G401 (cell line): ENCODE data around the gene PRR20A. TPM values are rescaled to one million over a fixed set of nuclear protein-coding genes. Genes with fewer than 3 reads are reported as not detected.
"Not testable (repeated sequence)": the region's sequence is repeated elsewhere in the genome, so short reads cannot be mapped to it uniquely, and the experiment has no call there.

ENCODE experiments used
- DNase-seq: peaks from one replicate; pipeline ENCODE4 v3.0.0-alpha.2; 2015; ENCODE audit warnings: low spot score
- in situ Hi-C: cut with HindIII; loops from 2 replicates; pipeline ENCODE4 v1.10.0; 2016; ENCODE audit warnings: low sequenced_read_pairs, mixed read lengths
- total RNA-seq: library from RNA; depleted of rRNA; stranded (reverse); fragments of >200 nt; shearing (Covaris generic); gene quantifications from 2 replicates; pipeline ENCODE4 v1.2.3, GENCODE V29; 2014; rRNA removed

PRR20A gene
- total RNA-seq, result not detected in 2 replicates

- DNase-seq, in situ Hi-C loops: not testable (repeated sequence)
Measured at GRCh38 chr13:57140235-57140968, at the start of gene PRR20A. Gene PRR20A, plus strand, starts transcription at chr13:57140918. Its CDS starts 387 bp downstream, at chr13:57141305.

- DNase-seq, result no peak
- in situ Hi-C loops, result no loop called here
Measured at GRCh38 chr13:57114945-57115344, 25.8 kb upstream of the PRR20A start.

GRCh38 chr13:57123681-57124080 lies 17.0 kb upstream of the PRR20A start:
- DNase-seq, result peak; percentile 74
- in situ Hi-C loops, result no loop called here

GRCh38 chr13:57128909-57129308 lies 11.8 kb upstream of the PRR20A start:
- in situ Hi-C loops, result no loop called here
- no peak for DNase-seq

- in situ Hi-C loops, result no loop called here
Measured at GRCh38 chr13:57136093-57136492, 4.6 kb upstream of the PRR20A start.

GRCh38 chr13:57137585-57137984 lies 3.1 kb upstream of the PRR20A start:
- no peak for DNase-seq
- in situ Hi-C loops, result no loop called here

More at GRCh38 chr13:57136093-57136492, 4.6 kb upstream of the PRR20A start:
- no peak for DNase-seq

GRCh38 chr13:57138988-57139387 lies 1.7 kb upstream of the PRR20A start:
- DNase-seq, result no peak
- in situ Hi-C loops, result no loop called here

GRCh38 chr13:57139781-57140180 lies 937 bp upstream of the PRR20A start:
- DNase-seq, in situ Hi-C loops: not testable (repeated sequence)

GRCh38 chr13:57147188-57147587 lies 6.5 kb downstream of the PRR20A start, which contains the start of gene PRR20B:
Gene PRR20B, plus strand, starts transcription at chr13:57147488. Its CDS starts 387 bp downstream, at chr13:57147875.
- DNase-seq, in situ Hi-C loops: not testable (repeated sequence)

- in situ Hi-C loops, DNase-seq: not testable (repeated sequence)
Measured at GRCh38 chr13:57148106-57148505, 7.4 kb downstream of the PRR20A start.

GRCh38 chr13:57153761-57154160 lies 13.0 kb downstream of the PRR20A start, which contains the start of gene PRR20C:
Gene PRR20C, plus strand, starts transcription at chr13:57154061. Its CDS starts 387 bp downstream, at chr13:57154448.
- in situ Hi-C loops, DNase-seq: not testable (repeated sequence)

- DNase-seq, in situ Hi-C loops: not testable (repeated sequence)
Measured at GRCh38 chr13:57160332-57160731, 19.6 kb downstream of the PRR20A start, which contains the start of gene PRR20D. Gene PRR20D, plus strand, starts transcription at chr13:57160632. Its CDS starts 387 bp downstream, at chr13:57161019.

- in situ Hi-C loops, DNase-seq: not testable (repeated sequence)
Measured at GRCh38 chr13:57166897-57167296, 26.2 kb downstream of the PRR20A start, which contains the start of gene PRR20E. Gene PRR20E, plus strand, starts transcription at chr13:57167197. Its CDS starts 387 bp downstream, at chr13:57167584.

- no peak for DNase-seq
- in situ Hi-C loops, result no loop called here
Measured at GRCh38 chr13:57191667-57192066, 50.9 kb downstream of the PRR20A start.

Other genes starting within 250 kb of the PRR20A start
- gene PRR20B, start 6.6 kb downstream of the PRR20A start, total RNA-seq, result not detected in 2 replicates
- gene PRR20C, start 13.1 kb downstream of the PRR20A start, total RNA-seq, result not detected in 2 replicates
- gene PRR20D, start 19.7 kb downstream of the PRR20A start, total RNA-seq, result not detected in 2 replicates
- gene PRR20E, start 26.3 kb downstream of the PRR20A start, total RNA-seq, result not detected in 2 replicates